ENCODE results near the gene CARD16. TPM values are rescaled to one million over a fixed set of nuclear protein-coding genes. Genes with fewer than 3 reads are reported as not detected.
"Not testable (repeated sequence)": the region's sequence is repeated elsewhere in the genome, so short reads cannot be mapped to it uniquely, and the experiment has no call there.

CARD16 gene
- total RNA-seq, 1 experiment from 2014 or later: not detected

GRCh38 chr11:105081412-105082150 is 36.4 kb upstream of the CARD16 start:
- H3K9ac ChIP-seq (ENCODE audit: extremely low read depth, insufficient read length, low read length): no peak overlapping the region
- no peak overlapping the region for H4K91ac ChIP-seq (ENCODE audit: insufficient read length, low read depth, low read length)
- no peak overlapping the region for H3K4ac ChIP-seq (ENCODE audit: low read depth, low read length)
- H3K4me2 ChIP-seq (ENCODE audit: insufficient read depth, insufficient read length, low read length): no peak overlapping the region
- H4K20me1 ChIP-seq (ENCODE audit: control insufficient read depth, insufficient read depth, insufficient read length): no peaks in the 10 kb centered on the region
- no peak overlapping the region for H2AK5ac ChIP-seq (ENCODE audit: insufficient read length, low read length)
- no peak overlapping the region for H2BK5ac ChIP-seq (ENCODE audit: insufficient read length, low read length)
- no peak overlapping the region for H3K18ac ChIP-seq (ENCODE audit: insufficient read length, low read depth, low read length)
- H2AFZ ChIP-seq (ENCODE audit: low read length): no peak overlapping the region
- H4K5ac ChIP-seq (ENCODE audit: insufficient read length, low read depth, low read length): no peak overlapping the region
- H3K4me1 ChIP-seq (ENCODE audit: insufficient read depth, low read length): peaks cover 15% of the 10 kb centered on the region; the same call in 1 of the 2 replicates
- H3K27me3 ChIP-seq (ENCODE audit: insufficient read depth, low read length): no peaks in the 10 kb centered on the region
- no peak overlapping the region for H2BK15ac ChIP-seq (ENCODE audit: low read depth, low read length)
- DNase-seq: peak; percentile 28
- Mint-ChIP-seq H3K4me3 (no peak overlapping the region), H3K27ac (no peak overlapping the region), H3K9me3 (no peaks in the 10 kb centered on the region), H3K36me3 (ENCODE audit: insufficient read depth in 1 of 3, low read depth in 3 of 3) (peaks cover 0 to 7% (median 0%) of the 10 kb centered on the region in 3 experiments; a peak in 1 of 7 replicates), H3K27me3 (ENCODE audit: low read depth) (no peaks in the 10 kb centered on the region), H3K4me1 (peaks cover 26 to 27% of the 10 kb centered on the region in 2 experiments)
- no peak overlapping the region for H4K8ac ChIP-seq (replicated peaks; ENCODE audit: insufficient read length, low read depth, low read length)
- no peak overlapping the region for H3K56ac ChIP-seq (ENCODE audit: insufficient read length, low read depth, low read length)
- H3K27ac ChIP-seq (ENCODE audit: insufficient read length, low read depth, low read length): no peak overlapping the region
- H3K79me2 ChIP-seq (ENCODE audit: insufficient read depth, low read length): no peaks in the 10 kb centered on the region
- H3K23ac ChIP-seq (ENCODE audit: insufficient read length, low read depth, low read length): no peak overlapping the region
- H2BK20ac ChIP-seq (ENCODE audit: low read depth, low read length, poor library complexity, severe bottlenecking): no peak overlapping the region
- no peaks in the 10 kb centered on the region for H3K79me1 ChIP-seq (ENCODE audit: insufficient read depth, low read depth, low read length, poor library complexity, severe bottlenecking)
- H3K14ac ChIP-seq (ENCODE audit: insufficient read depth, low read length): no peak overlapping the region
- no peak overlapping the region for H2BK120ac ChIP-seq (ENCODE audit: low read depth, low read length, poor library complexity, severe bottlenecking)
- TF ChIP-seq CTCF (conservative IDR thresholded peaks at IDR 0.05): no peak
- H2BK12ac ChIP-seq (ENCODE audit: insufficient read length, low read depth, low read length): no peak overlapping the region
- H3T11ph ChIP-seq (ENCODE audit: low read length): no peak overlapping the region
- H3K23me2 ChIP-seq (ENCODE audit: insufficient read length, low read depth, low read length, poor library complexity, severe bottlenecking): no peaks in the 10 kb centered on the region
- WGBS (ENCODE audit: extremely low coverage, insufficient read length, low lambda C conversion rate): no CpG with 5 or more reads among the region's 5 CpGs
- no peaks in the 10 kb centered on the region for H3K9me3 ChIP-seq (ENCODE audit: control insufficient read depth, low read depth, low read length)

GRCh38 chr11:105080171-105080906 is 35.2 kb upstream of the CARD16 start:
- peak overlapping the region in 1 of 3 experiments; percentile 69; a peak in 3 of 7 replicates for H3K27ac Mint-ChIP-seq
- not testable (repeated sequence) for DNase-seq; H3K27me3 Mint-ChIP-seq (ENCODE audit: low read depth); H2AK5ac ChIP-seq (ENCODE audit: insufficient read length, low read length); H3K23me2 ChIP-seq (ENCODE audit: insufficient read length, low read depth, low read length, poor library complexity, severe bottlenecking); H4K8ac ChIP-seq (replicated peaks; ENCODE audit: insufficient read length, low read depth, low read length); H3K4ac ChIP-seq (ENCODE audit: low read depth, low read length); H2BK120ac ChIP-seq (ENCODE audit: low read depth, low read length, poor library complexity, severe bottlenecking); H3K36me3 Mint-ChIP-seq (ENCODE audit: insufficient read depth in 1 of 3, low read depth in 3 of 3); H3K9ac ChIP-seq (ENCODE audit: extremely low read depth, insufficient read length, low read length); H3K23ac ChIP-seq (ENCODE audit: insufficient read length, low read depth, low read length); H3K4me3 Mint-ChIP-seq; H2BK20ac ChIP-seq (ENCODE audit: low read depth, low read length, poor library complexity, severe bottlenecking); H3K4me2 ChIP-seq (ENCODE audit: insufficient read depth, insufficient read length, low read length); H3K27me3 ChIP-seq (ENCODE audit: insufficient read depth, low read length); H4K20me1 ChIP-seq (ENCODE audit: control insufficient read depth, insufficient read depth, insufficient read length); H2AFZ ChIP-seq (ENCODE audit: low read length); H3K27ac ChIP-seq (ENCODE audit: insufficient read length, low read depth, low read length); H2BK12ac ChIP-seq (ENCODE audit: insufficient read length, low read depth, low read length); H3K9me3 ChIP-seq (ENCODE audit: control insufficient read depth, low read depth, low read length); H3K79me1 ChIP-seq (ENCODE audit: insufficient read depth, low read depth, low read length, poor library complexity, severe bottlenecking); H4K5ac ChIP-seq (ENCODE audit: insufficient read length, low read depth, low read length); H3K79me2 ChIP-seq (ENCODE audit: insufficient read depth, low read length); H4K91ac ChIP-seq (ENCODE audit: insufficient read length, low read depth, low read length); H3K56ac ChIP-seq (ENCODE audit: insufficient read length, low read depth, low read length); H3K14ac ChIP-seq (ENCODE audit: insufficient read depth, low read length); H3K18ac ChIP-seq (ENCODE audit: insufficient read length, low read depth, low read length); H2BK5ac ChIP-seq (ENCODE audit: insufficient read length, low read length); H3T11ph ChIP-seq (ENCODE audit: low read length); H2BK15ac ChIP-seq (ENCODE audit: low read depth, low read length); H3K9me3 Mint-ChIP-seq
- H3K4me1 ChIP-seq (ENCODE audit: insufficient read depth, low read length): peaks cover 15% of the 10 kb centered on the region; the same call in 1 of the 2 replicates
- no CpG with 5 or more reads among the region's 6 CpGs for WGBS (ENCODE audit: extremely low coverage, insufficient read length, low lambda C conversion rate)
- peaks cover 26 to 27% of the 10 kb centered on the region in 2 experiments for H3K4me1 Mint-ChIP-seq

All from H9 (cell line).